Body of pancreas (tissue), 4 donors: ENCODE results near the gene VPS16.

Experiments used
- CTCF ChIP-seq, 7 experiments: fragments of 450-650 bp in 4 of 7; fragments of 200-600 bp in 3 of 7; sonication (generic) in 3 of 7; IDR thresholded peaks; one replicate each; pipeline ENCODE4 v1.5.1; 2016 to 2019; ENCODE audit warnings: antibody characterized with exemption in 7 of 7
- POLR2A ChIP-seq, 3 donors: fragments of 450-650 bp; IDR thresholded peaks; one replicate each; pipeline ENCODE4 v1.6.1; 2016; ENCODE audit warnings: antibody characterized with exemption in 3 of 3, mild to moderate bottlenecking in 2 of 3

- TF ChIP-seq CTCF (IDR thresholded peaks at IDR 0.05): no peak
- no peak for TF ChIP-seq POLR2A (IDR thresholded peaks at IDR 0.05)
Measured at GRCh38 chr20:2798095-2798805, 42.3 kb upstream of the VPS16 start.
